A673 (cell line): ENCODE data around the gene CD96.

ENCODE experiments used
- CTCF ChIP-seq: fragments of 300-800, 200-600 bp; sonication (generic); conservative IDR thresholded peaks from 2 replicates; pipeline ENCODE4 v1.5.1; 2017; ENCODE audit warnings: low read depth, mild to moderate bottlenecking, antibody characterized with exemption, low read length, moderate library complexity, mixed read lengths
- EZH2 ChIP-seq: fragments of 200-600 bp; sonication (generic); IDR thresholded peaks from 2 replicates; pipeline ENCODE4 v1.6.1; 2017; ENCODE audit warnings: borderline replicate concordance, low read depth, mild to moderate bottlenecking, mixed read lengths, antibody characterized with exemption, low read length; ENCODE audit not compliant: poor library complexity, severe bottlenecking

DNA sequence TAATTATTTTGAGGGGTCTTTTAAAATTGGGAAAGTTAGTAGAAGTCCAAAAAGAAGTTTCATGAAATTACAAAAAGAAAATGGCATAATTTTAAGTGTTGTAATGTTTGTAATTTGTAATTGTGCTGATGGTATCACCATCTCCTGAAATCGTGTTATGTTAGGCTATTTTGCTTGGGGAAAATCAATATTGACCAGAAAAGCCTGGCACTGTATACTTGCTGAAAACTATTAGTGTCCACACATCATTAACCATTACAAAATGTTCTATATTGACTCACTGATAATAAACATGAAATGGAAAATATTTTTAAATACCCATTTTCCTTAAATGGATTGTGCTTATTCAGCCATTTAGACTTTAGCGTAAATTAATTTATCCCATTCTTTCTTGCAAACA is 93.4 kb downstream of the CD96 start:
- TF ChIP-seq CTCF (no peak), EZH2 (no peak)
